Lower leg skin (tissue), 4 donors: ENCODE measurements around the gene CAPN1. TPM values are rescaled to one million over a fixed set of nuclear protein-coding genes. Genes with fewer than 3 reads are reported as not detected.

ENCODE experiments used
- DNase-seq, 2 donors: peaks; one replicate each; pipeline ENCODE4 v3.0.0-alpha.2; 2019; ENCODE audit warnings: low spot score in 2 of 2
- H3K4me3 ChIP-seq: fragments of 200-600 bp; sonication (generic); 2 replicates; pipeline ENCODE4 v1.5.1; 2017; ENCODE audit warnings: mild to moderate bottlenecking, low read depth; ENCODE audit not compliant: poor library complexity, severe bottlenecking
- POLR2A ChIP-seq, 2 donors: fragments of 450-650 bp; IDR thresholded peaks; one replicate each; pipeline ENCODE4 v1.6.1; 2016 to 2017; ENCODE audit warnings: antibody characterized with exemption in 2 of 2, mild to moderate bottlenecking in 1 of 2, moderate library complexity in 1 of 2
- WGBS, 2 donors: methylation state at CpG; one replicate each; pipeline ENCODE4 v1.1.5; 2018; 5-methylcytosine and 5-hydroxymethylcytosine counted together
- intact Hi-C: fragments of 100-400 bp; cut with DNase I; formaldehyde crosslinking; loops from one replicate; pipeline ENCODE4 v1.15.0; 2023; ENCODE audit warnings: low total_unique reads
- total RNA-seq, 4 donors: library from RNA; depleted of rRNA; stranded (reverse); fragments of >200 nt; gene quantifications; one replicate each; pipeline ENCODE4 v1.1.0, GENCODE V29; 2016
- TF ChIP-seq, protein P1 (sequence below), 3 donors: fragments of 450-650 bp; IDR thresholded peaks; one replicate each; pipeline ENCODE4 v1.5.1; 2016; ENCODE audit warnings: antibody characterized with exemption in 3 of 3, mild to moderate bottlenecking in 3 of 3, moderate library complexity in 2 of 3

The CAPN1 gene
- total RNA-seq, 4 donors from 2014 or later: 284 to 464 (median 363) TPM

DNA sequence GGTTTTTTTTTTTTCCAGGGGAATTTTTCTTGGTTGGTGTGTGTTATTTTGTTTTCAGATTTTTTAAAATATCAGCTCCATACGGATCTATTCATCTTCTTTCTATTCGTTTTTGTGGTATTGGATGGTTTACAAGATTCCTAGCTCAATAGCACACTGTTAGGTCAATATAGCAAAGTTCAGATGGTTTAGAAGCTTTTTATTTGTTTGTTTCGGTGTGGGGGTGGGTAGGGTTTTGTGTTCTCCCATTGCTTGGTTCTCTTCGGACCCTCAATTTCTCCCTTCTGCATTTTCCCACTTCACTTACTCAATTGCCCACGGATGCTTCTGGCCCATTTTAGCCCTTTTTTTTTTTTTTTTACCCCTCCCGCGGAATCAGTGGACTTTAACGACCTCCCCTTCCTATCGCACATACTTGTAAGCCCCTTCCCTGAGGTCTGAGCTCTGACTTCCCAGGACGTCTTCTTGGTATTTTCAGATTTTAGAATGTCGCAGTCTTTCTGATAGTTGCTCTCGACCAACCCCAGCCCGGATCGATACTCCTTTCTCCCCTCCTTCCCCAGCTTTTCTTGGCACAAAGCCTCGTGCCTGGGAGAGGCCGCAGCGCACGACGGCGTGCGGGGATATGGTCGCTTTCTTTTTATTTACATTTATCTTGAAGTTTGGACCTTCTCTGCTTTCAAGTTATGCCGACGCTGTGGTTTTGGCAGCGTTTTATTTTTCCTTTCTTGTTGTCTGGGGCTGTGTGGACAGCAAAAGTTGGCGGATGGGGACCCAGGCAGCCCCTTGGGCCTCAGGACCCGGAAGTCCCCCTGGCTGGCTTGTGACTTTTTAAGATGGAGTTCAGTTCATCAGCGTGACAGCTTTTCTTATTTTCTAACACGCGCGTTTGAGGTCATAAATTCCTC, 16.1 kb upstream of the CAPN1 start:
- intact Hi-C loops: no loop called here
- TF ChIP-seq, protein P1, sequence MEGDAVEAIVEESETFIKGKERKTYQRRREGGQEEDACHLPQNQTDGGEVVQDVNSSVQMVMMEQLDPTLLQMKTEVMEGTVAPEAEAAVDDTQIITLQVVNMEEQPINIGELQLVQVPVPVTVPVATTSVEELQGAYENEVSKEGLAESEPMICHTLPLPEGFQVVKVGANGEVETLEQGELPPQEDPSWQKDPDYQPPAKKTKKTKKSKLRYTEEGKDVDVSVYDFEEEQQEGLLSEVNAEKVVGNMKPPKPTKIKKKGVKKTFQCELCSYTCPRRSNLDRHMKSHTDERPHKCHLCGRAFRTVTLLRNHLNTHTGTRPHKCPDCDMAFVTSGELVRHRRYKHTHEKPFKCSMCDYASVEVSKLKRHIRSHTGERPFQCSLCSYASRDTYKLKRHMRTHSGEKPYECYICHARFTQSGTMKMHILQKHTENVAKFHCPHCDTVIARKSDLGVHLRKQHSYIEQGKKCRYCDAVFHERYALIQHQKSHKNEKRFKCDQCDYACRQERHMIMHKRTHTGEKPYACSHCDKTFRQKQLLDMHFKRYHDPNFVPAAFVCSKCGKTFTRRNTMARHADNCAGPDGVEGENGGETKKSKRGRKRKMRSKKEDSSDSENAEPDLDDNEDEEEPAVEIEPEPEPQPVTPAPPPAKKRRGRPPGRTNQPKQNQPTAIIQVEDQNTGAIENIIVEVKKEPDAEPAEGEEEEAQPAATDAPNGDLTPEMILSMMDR (IDR thresholded peaks at IDR 0.05): no peak
- no peak for TF ChIP-seq POLR2A (IDR thresholded peaks at IDR 0.05)
- no peak overlapping the region for H3K4me3 ChIP-seq
- 55 to 62% methylated on average over 31 of the region's 31 CpGs for WGBS, 2 donors
- no peak for DNase-seq

GRCh38 chr11:65166893-65167292, 14.8 kb upstream of the CAPN1 start:
- WGBS, 2 donors: 89 to 93% methylated on average over 3 of the region's 3 CpGs
- no peak for DNase-seq
- H3K4me3 ChIP-seq: no peak overlapping the region
- no peak for TF ChIP-seq POLR2A (IDR thresholded peaks at IDR 0.05)
- TF ChIP-seq, protein P1 (IDR thresholded peaks at IDR 0.05): no peak
- intact Hi-C loops: no loop called here

DNA sequence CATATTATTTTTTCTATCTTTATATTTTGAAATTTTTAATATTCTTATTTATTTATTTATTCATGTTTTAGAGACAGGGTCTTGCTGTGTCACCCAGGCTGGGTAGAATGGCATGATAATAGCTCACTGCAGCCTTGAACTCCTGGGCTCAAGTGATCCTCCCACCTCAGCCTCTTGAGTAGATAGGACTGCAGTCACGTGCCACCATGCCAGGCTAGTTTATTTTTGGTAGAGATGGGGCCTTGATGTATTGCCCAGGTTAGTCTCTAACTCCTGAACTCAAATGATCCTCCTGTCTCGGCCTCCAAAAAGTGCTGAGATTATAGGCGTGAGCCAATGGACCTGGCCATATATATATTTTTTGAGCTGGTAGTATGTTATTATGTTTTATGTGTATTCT, 14.1 kb upstream of the CAPN1 start:
- DNase-seq: no peak
- no peak overlapping the region for H3K4me3 ChIP-seq
- 97 to 100% methylated on average over 3 of the region's 3 CpGs for WGBS, 2 donors
- TF ChIP-seq POLR2A (IDR thresholded peaks at IDR 0.05): no peak
- TF ChIP-seq, protein P1 (IDR thresholded peaks at IDR 0.05): no peak
- intact Hi-C loops: no loop called here

GRCh38 chr11:65169164-65169641, 12.5 kb upstream of the CAPN1 start:
- H3K4me3 ChIP-seq: no peak overlapping the region
- TF ChIP-seq, protein P1 (IDR thresholded peaks at IDR 0.05): no peak
- no peak for TF ChIP-seq POLR2A (IDR thresholded peaks at IDR 0.05)
- 75 to 78% methylated on average over 11 of the region's 11 CpGs for WGBS, 2 donors
- DNase-seq: no peak
- intact Hi-C loops: no loop called here

DNA sequence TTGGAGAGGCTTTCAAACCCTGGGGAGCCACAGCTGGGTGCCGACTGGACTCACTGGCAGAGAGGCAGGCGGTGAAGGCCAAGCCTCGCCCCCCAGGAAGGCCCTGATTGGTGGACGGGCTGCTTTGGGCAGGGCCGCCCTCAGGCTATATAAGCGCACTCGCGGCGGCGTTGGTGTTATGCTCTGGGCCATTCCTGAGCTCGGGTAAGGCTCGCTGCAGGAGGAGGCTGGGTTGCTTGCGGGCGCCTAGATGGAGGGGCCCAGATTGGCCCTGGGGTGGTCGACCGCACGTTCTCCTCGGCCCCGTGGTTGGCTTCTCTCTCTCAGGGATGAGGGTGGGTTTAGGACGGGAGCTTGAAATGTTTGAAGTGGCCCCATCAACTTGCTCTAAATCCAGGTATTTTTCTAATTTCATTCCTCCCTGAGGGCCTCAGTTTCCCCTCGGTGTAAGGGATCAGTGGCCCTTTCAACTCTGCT, 11.6 kb upstream of the CAPN1 start, which contains the start of gene SPDYC:
SPDYC (plus strand) TSS at position 176 of the 477 bp plus-strand sequence. CDS start 1,125 bp downstream, outside the sequence.
- 82 to 92% methylated on average over 12 to 21 of the region's 21 CpGs for WGBS, 2 donors
- no peak for TF ChIP-seq POLR2A (IDR thresholded peaks at IDR 0.05)
- TF ChIP-seq, protein P1 (IDR thresholded peaks at IDR 0.05): no peak
- DNase-seq: no peak
- intact Hi-C loops: no loop called here
- no peak within 1 kb of the TSS for H3K4me3 ChIP-seq
